Measurements from ENCODE around the gene SH2D7.

DNA sequence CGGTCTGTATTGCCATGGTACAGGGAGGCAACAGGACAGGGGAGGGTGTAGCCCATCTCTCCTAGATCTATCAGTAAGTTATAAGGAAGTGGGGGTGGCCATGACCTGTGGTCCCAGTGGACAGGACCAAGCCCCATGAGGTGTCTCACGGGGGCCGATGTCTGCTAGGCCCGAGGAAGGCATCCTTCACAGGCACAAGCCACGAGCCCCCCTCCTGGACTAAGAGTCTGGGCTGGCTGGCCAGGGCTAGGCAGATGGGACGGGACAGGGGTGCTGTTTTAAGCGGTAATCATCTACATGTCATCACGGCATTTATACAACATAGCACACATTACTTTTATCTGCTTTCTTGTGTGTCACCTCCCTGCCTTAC lies 12.3 kb upstream of the SH2D7 start:
- TF ChIP-seq POLR2AphosphoS5 (IDR thresholded peaks at IDR 0.05; ENCODE audit: low read depth) (no peak), GABPA (IDR thresholded peaks at IDR 0.05; ENCODE audit: low read depth) (no peak), SPI1 (IDR thresholded peaks at IDR 0.05; ENCODE audit: borderline replicate concordance, low read depth) (no peak)
- TF ChIP-seq, protein P1, sequence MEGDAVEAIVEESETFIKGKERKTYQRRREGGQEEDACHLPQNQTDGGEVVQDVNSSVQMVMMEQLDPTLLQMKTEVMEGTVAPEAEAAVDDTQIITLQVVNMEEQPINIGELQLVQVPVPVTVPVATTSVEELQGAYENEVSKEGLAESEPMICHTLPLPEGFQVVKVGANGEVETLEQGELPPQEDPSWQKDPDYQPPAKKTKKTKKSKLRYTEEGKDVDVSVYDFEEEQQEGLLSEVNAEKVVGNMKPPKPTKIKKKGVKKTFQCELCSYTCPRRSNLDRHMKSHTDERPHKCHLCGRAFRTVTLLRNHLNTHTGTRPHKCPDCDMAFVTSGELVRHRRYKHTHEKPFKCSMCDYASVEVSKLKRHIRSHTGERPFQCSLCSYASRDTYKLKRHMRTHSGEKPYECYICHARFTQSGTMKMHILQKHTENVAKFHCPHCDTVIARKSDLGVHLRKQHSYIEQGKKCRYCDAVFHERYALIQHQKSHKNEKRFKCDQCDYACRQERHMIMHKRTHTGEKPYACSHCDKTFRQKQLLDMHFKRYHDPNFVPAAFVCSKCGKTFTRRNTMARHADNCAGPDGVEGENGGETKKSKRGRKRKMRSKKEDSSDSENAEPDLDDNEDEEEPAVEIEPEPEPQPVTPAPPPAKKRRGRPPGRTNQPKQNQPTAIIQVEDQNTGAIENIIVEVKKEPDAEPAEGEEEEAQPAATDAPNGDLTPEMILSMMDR (IDR thresholded peaks at IDR 0.05; ENCODE audit: insufficient read depth, low read length), result no peak
- TF ChIP-seq, protein P2, sequence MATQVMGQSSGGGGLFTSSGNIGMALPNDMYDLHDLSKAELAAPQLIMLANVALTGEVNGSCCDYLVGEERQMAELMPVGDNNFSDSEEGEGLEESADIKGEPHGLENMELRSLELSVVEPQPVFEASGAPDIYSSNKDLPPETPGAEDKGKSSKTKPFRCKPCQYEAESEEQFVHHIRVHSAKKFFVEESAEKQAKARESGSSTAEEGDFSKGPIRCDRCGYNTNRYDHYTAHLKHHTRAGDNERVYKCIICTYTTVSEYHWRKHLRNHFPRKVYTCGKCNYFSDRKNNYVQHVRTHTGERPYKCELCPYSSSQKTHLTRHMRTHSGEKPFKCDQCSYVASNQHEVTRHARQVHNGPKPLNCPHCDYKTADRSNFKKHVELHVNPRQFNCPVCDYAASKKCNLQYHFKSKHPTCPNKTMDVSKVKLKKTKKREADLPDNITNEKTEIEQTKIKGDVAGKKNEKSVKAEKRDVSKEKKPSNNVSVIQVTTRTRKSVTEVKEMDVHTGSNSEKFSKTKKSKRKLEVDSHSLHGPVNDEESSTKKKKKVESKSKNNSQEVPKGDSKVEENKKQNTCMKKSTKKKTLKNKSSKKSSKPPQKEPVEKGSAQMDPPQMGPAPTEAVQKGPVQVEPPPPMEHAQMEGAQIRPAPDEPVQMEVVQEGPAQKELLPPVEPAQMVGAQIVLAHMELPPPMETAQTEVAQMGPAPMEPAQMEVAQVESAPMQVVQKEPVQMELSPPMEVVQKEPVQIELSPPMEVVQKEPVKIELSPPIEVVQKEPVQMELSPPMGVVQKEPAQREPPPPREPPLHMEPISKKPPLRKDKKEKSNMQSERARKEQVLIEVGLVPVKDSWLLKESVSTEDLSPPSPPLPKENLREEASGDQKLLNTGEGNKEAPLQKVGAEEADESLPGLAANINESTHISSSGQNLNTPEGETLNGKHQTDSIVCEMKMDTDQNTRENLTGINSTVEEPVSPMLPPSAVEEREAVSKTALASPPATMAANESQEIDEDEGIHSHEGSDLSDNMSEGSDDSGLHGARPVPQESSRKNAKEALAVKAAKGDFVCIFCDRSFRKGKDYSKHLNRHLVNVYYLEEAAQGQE (IDR thresholded peaks at IDR 0.05; ENCODE audit: insufficient replicate concordance, low read depth), result no peak

Measured in HL-60 (cell line).